Measurements from ENCODE around the gene UGT1A4. TPM values are rescaled to one million over a fixed set of nuclear protein-coding genes. Genes with fewer than 3 reads are reported as not detected.

The UGT1A4 gene
- polyA plus RNA-seq, 1 experiment, result not detected

- no peak for DNase-seq (ENCODE audit: low read depth)
- POLR2A ChIA-PET, result no interaction called here
- no peaks in the 10 kb centered on the region for H3K27me3 ChIP-seq (ENCODE audit: control insufficient read depth, insufficient read depth, low read length)
- H3K4me3 ChIP-seq (ENCODE audit: low read depth, low read length), result no peak overlapping the region
- CTCF ChIA-PET, result no interaction called here
- no peak for TF ChIP-seq CTCF (IDR thresholded peaks at IDR 0.05; ENCODE audit: insufficient read depth, low read depth, low read length)
- H3K36me3 ChIP-seq (ENCODE audit: control insufficient read depth, insufficient read depth, low read length), result no peaks in the 10 kb centered on the region
Observed at GRCh38 chr2:233791883-233792329, 73.4 kb downstream of the UGT1A4 start.

- no peak for TF ChIP-seq CTCF (IDR thresholded peaks at IDR 0.05; ENCODE audit: insufficient read depth, low read depth, low read length)
- ChIA-PET POLR2A (no interaction called here), CTCF (no interaction called here)
- H3K36me3 ChIP-seq (ENCODE audit: control insufficient read depth, insufficient read depth, low read length), result no peaks in the 10 kb centered on the region
- no peak for DNase-seq (ENCODE audit: low read depth)
- H3K4me3 ChIP-seq (ENCODE audit: low read depth, low read length), result no peak overlapping the region
- no peaks in the 10 kb centered on the region for H3K27me3 ChIP-seq (ENCODE audit: control insufficient read depth, insufficient read depth, low read length)
Observed at GRCh38 chr2:233792720-233793119, 74.2 kb downstream of the UGT1A4 start.

DNA sequence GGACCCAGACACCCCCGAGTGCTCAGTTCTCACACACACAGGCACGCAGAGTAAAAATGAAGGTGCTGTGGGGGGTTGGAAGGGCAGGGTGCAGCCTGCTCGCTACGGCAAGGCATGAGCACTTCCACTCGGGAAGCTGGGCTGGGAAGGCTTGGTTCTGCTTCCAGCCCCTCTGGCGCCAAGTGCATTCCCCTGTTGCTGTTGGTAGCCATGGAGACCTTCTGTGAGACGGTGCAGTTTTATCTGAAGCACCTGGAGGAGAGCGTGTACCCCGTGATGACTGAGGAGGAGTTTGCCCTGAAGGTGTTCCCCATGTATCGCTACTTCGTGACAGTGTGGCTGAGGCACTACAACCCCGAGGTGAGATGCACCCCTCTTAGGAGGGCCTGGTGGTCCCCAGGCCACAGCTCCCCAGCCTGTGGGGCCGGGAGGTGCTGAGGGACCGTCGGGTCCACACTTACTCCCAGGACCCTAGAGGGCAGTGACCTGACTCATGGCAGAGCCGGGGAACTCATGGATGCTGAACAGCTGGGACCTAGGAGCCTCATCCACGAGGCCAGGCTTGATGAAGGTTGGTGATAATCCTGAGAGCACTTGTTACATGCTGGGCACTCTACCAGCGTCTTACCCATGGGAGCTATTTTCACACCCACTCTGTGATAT, 75.1 kb downstream of the UGT1A4 start:
- TF ChIP-seq CTCF (IDR thresholded peaks at IDR 0.05; ENCODE audit: insufficient read depth, low read depth, low read length), result no peak
- no peak for DNase-seq (ENCODE audit: low read depth)
- CTCF ChIA-PET, result no interaction called here

GRCh38 chr2:233794128-233794658, 75.7 kb downstream of the UGT1A4 start:
- Histone ChIP-seq H3K27me3 (ENCODE audit: control insufficient read depth, insufficient read depth, low read length) (no peaks in the 10 kb centered on the region), H3K36me3 (ENCODE audit: control insufficient read depth, insufficient read depth, low read length) (no peaks in the 10 kb centered on the region), H3K4me3 (ENCODE audit: low read depth, low read length) (no peak overlapping the region)
- DNase-seq (ENCODE audit: low read depth), result no peak
- POLR2A ChIA-PET, result no interaction called here
- CTCF ChIA-PET, result no interaction called here
- no peak for TF ChIP-seq CTCF (IDR thresholded peaks at IDR 0.05; ENCODE audit: insufficient read depth, low read depth, low read length)

More for the DNA sequence above, 75.1 kb downstream of the UGT1A4 start:
- Histone ChIP-seq H3K27me3 (ENCODE audit: control insufficient read depth, insufficient read depth, low read length) (no peaks in the 10 kb centered on the region), H3K36me3 (ENCODE audit: control insufficient read depth, insufficient read depth, low read length) (no peaks in the 10 kb centered on the region), H3K4me3 (ENCODE audit: low read depth, low read length) (no peak overlapping the region)
- POLR2A ChIA-PET, result no interaction called here

DNA sequence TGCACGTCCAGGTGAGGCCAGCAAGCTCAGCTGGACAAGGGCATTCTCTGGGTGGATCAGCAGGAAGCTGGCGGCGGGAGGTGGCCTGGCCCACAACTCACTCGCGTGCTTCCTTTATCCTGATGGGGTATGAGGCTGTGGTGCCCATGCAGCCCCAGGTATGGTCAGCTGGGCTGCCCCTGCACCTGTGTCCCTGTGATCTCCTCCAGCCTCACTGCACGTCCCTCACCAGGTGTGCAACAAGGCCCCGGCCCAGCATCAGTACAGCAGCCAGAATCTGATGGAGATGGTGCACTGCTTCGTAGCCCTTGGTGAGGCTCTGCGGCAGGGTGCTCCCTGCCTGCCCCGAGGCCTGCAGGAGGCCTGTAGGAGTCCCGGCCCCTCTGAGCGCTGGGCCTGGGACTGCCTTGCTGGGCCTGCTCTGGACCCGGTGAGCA, 77.2 kb downstream of the UGT1A4 start:
- DNase-seq (ENCODE audit: low read depth), result no peak
- H3K27me3 ChIP-seq (ENCODE audit: control insufficient read depth, insufficient read depth, low read length), result no peaks in the 10 kb centered on the region
- POLR2A ChIA-PET, result no interaction called here
- TF ChIP-seq CTCF (IDR thresholded peaks at IDR 0.05; ENCODE audit: insufficient read depth, low read depth, low read length), result no peak
- H3K4me3 ChIP-seq (ENCODE audit: low read depth, low read length), result no peak overlapping the region
- H3K36me3 ChIP-seq (ENCODE audit: control insufficient read depth, insufficient read depth, low read length), result no peaks in the 10 kb centered on the region
- CTCF ChIA-PET, result no interaction called here
